Measurements from ENCODE around the gene PDSS2.

The PDSS2 gene

DNA sequence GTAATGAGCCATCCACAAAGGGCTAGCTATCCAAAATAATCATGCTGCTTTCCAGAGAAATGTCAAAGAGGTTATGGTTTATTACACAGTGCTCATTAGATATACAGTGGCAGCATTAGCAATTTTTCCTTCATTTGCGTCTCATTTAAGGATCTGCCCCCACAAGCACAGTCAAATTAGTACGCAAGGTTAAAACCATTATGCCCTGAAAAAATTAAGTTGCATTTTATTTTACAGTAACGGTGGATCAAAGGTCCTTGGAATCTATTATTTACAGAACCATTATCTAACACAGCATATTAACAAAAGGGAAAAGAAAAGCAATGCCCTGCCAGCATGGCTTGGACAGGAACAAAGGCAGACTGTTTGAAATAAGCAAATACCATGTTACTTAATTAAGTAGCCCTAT lies 144.8 kb downstream of the PDSS2 start:
- H3K9ac ChIP-seq (ENCODE audit: low read depth, low read length, poor library complexity, severe bottlenecking), result no peak overlapping the region
- no peaks in the 10 kb centered on the region for H3K79me2 ChIP-seq (ENCODE audit: insufficient read depth, low read length)
- no peak overlapping the region for H3K4me2 ChIP-seq (ENCODE audit: low read depth, low read length, poor library complexity, severe bottlenecking)
- no peaks in the 10 kb centered on the region for H3K9me2 ChIP-seq (replicated peaks; ENCODE audit: low read depth, low read length)
- H3F3A ChIP-seq (ENCODE audit: low read depth), result no peaks in the 10 kb centered on the region
- no peaks in the 10 kb centered on the region for H3K9me3 ChIP-seq (ENCODE audit: insufficient read depth, low read depth, low read length)
- no peaks in the 10 kb centered on the region for H3K27me3 ChIP-seq (ENCODE audit: insufficient read depth, low read length, poor library complexity, severe bottlenecking)
- no peak overlapping the region for H3K4me3 ChIP-seq (ENCODE audit: low read length, poor library complexity, severe bottlenecking)
- no peaks in the 10 kb centered on the region for H4K20me1 ChIP-seq (ENCODE audit: insufficient read depth, low read length, poor library complexity, severe bottlenecking)
- no peaks in the 10 kb centered on the region for H3K4me1 ChIP-seq (ENCODE audit: insufficient read depth, low read length, poor library complexity, severe bottlenecking)
- TF ChIP-seq, protein P1, sequence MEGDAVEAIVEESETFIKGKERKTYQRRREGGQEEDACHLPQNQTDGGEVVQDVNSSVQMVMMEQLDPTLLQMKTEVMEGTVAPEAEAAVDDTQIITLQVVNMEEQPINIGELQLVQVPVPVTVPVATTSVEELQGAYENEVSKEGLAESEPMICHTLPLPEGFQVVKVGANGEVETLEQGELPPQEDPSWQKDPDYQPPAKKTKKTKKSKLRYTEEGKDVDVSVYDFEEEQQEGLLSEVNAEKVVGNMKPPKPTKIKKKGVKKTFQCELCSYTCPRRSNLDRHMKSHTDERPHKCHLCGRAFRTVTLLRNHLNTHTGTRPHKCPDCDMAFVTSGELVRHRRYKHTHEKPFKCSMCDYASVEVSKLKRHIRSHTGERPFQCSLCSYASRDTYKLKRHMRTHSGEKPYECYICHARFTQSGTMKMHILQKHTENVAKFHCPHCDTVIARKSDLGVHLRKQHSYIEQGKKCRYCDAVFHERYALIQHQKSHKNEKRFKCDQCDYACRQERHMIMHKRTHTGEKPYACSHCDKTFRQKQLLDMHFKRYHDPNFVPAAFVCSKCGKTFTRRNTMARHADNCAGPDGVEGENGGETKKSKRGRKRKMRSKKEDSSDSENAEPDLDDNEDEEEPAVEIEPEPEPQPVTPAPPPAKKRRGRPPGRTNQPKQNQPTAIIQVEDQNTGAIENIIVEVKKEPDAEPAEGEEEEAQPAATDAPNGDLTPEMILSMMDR (conservative IDR thresholded peaks at IDR 0.05; ENCODE audit: low read length), result no peak
- no peak for TF ChIP-seq EZH2phosphoT487 (IDR thresholded peaks at IDR 0.05; ENCODE audit: borderline replicate concordance)
- no peaks in the 10 kb centered on the region for H3K36me3 ChIP-seq (ENCODE audit: insufficient read depth, low read length)
- H2AFZ ChIP-seq (ENCODE audit: low read length), result no peak overlapping the region

DNA sequence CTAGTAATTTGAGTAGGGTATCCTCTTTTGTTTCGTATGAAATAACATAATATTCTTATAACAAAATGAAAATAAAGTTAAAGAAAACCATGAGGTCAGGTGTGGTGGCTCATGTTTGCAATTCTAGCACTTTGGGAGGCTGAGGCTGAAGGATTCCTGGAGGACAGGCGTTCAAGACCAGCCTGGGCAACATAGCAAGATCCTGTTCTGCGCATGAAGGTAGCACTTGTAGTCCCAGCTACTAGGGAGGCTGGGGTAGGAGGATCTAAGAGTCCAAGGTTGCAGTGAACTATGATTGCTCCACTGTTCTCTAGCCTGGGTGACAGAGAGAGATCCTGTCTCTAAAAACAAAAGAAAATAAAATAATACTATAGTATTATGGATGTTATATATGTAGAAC lies 145.6 kb downstream of the PDSS2 start:
- no peaks in the 10 kb centered on the region for H3K9me3 ChIP-seq (ENCODE audit: insufficient read depth, low read depth, low read length)
- H4K20me1 ChIP-seq (ENCODE audit: insufficient read depth, low read length, poor library complexity, severe bottlenecking), result no peaks in the 10 kb centered on the region
- no peaks in the 10 kb centered on the region for H3K4me1 ChIP-seq (ENCODE audit: insufficient read depth, low read length, poor library complexity, severe bottlenecking)
- no peaks in the 10 kb centered on the region for H3K9me2 ChIP-seq (replicated peaks; ENCODE audit: low read depth, low read length)
- no peak overlapping the region for H3K9ac ChIP-seq (ENCODE audit: low read depth, low read length, poor library complexity, severe bottlenecking)
- no peak overlapping the region for H2AFZ ChIP-seq (ENCODE audit: low read length)
- no peaks in the 10 kb centered on the region for H3K27me3 ChIP-seq (ENCODE audit: insufficient read depth, low read length, poor library complexity, severe bottlenecking)
- no peaks in the 10 kb centered on the region for H3K36me3 ChIP-seq (ENCODE audit: insufficient read depth, low read length)
- H3K4me3 ChIP-seq (ENCODE audit: low read length, poor library complexity, severe bottlenecking), result no peak overlapping the region
- H3F3A ChIP-seq (ENCODE audit: low read depth), result no peaks in the 10 kb centered on the region
- H3K4me2 ChIP-seq (ENCODE audit: low read depth, low read length, poor library complexity, severe bottlenecking), result no peak overlapping the region
- H3K79me2 ChIP-seq (ENCODE audit: insufficient read depth, low read length), result no peaks in the 10 kb centered on the region
- TF ChIP-seq EZH2phosphoT487 (IDR thresholded peaks at IDR 0.05; ENCODE audit: borderline replicate concordance), result no peak
- TF ChIP-seq, protein P1 (conservative IDR thresholded peaks at IDR 0.05; ENCODE audit: low read length), result no peak

DNA sequence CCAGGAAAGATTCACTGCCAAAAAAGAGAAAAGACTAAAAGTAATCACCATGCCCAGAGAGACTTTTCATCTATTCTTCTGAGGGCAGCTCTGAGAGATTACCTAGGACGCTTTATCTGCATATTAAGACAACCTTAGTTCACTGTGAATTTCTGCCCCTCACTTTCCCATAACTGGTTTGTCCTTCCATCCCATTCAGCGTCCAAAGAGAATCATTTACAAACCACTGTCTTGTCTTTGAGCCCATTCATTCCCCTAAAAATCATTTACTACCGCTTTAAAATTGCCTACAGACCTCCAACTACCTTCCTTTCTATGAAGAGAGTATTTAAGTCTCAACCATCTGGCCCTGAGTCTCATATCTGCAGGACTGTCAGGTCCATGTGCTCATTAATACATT lies 149.0 kb downstream of the PDSS2 start:
- H3K79me2 ChIP-seq (ENCODE audit: insufficient read depth, low read length), result no peaks in the 10 kb centered on the region
- H3K4me2 ChIP-seq (ENCODE audit: low read depth, low read length, poor library complexity, severe bottlenecking), result no peak overlapping the region
- H2AFZ ChIP-seq (ENCODE audit: low read length), result no peak overlapping the region
- TF ChIP-seq, protein P1 (conservative IDR thresholded peaks at IDR 0.05; ENCODE audit: low read length), result no peak
- no peak for TF ChIP-seq EZH2phosphoT487 (IDR thresholded peaks at IDR 0.05; ENCODE audit: borderline replicate concordance)
- H3K4me1 ChIP-seq (ENCODE audit: insufficient read depth, low read length, poor library complexity, severe bottlenecking), result no peaks in the 10 kb centered on the region
- H3K9me2 ChIP-seq (replicated peaks; ENCODE audit: low read depth, low read length), result no peaks in the 10 kb centered on the region
- H3K4me3 ChIP-seq (ENCODE audit: low read length, poor library complexity, severe bottlenecking), result no peak overlapping the region
- H3F3A ChIP-seq (ENCODE audit: low read depth), result no peaks in the 10 kb centered on the region
- H3K27me3 ChIP-seq (ENCODE audit: insufficient read depth, low read length, poor library complexity, severe bottlenecking), result no peaks in the 10 kb centered on the region
- no peaks in the 10 kb centered on the region for H3K36me3 ChIP-seq (ENCODE audit: insufficient read depth, low read length)
- H3K9ac ChIP-seq (ENCODE audit: low read depth, low read length, poor library complexity, severe bottlenecking), result no peak overlapping the region
- no peaks in the 10 kb centered on the region for H3K9me3 ChIP-seq (ENCODE audit: insufficient read depth, low read depth, low read length)
- no peaks in the 10 kb centered on the region for H4K20me1 ChIP-seq (ENCODE audit: insufficient read depth, low read length, poor library complexity, severe bottlenecking)
